DMS53 treated with DMSO at 0.1 percent for 48 hours (cell line): Measurements from ENCODE around the gene SKI.
"Not testable (repeated sequence)": the region's sequence is repeated elsewhere in the genome, so short reads cannot be mapped to it uniquely, and the experiment has no call there.

ENCODE experiments used
- DNase-seq: peaks from one replicate; lab custom pipeline; 2025; ENCODE audit not compliant: unreplicated experiment; lab: John Stamatoyannopoulos, UW

Gene SKI

DNA sequence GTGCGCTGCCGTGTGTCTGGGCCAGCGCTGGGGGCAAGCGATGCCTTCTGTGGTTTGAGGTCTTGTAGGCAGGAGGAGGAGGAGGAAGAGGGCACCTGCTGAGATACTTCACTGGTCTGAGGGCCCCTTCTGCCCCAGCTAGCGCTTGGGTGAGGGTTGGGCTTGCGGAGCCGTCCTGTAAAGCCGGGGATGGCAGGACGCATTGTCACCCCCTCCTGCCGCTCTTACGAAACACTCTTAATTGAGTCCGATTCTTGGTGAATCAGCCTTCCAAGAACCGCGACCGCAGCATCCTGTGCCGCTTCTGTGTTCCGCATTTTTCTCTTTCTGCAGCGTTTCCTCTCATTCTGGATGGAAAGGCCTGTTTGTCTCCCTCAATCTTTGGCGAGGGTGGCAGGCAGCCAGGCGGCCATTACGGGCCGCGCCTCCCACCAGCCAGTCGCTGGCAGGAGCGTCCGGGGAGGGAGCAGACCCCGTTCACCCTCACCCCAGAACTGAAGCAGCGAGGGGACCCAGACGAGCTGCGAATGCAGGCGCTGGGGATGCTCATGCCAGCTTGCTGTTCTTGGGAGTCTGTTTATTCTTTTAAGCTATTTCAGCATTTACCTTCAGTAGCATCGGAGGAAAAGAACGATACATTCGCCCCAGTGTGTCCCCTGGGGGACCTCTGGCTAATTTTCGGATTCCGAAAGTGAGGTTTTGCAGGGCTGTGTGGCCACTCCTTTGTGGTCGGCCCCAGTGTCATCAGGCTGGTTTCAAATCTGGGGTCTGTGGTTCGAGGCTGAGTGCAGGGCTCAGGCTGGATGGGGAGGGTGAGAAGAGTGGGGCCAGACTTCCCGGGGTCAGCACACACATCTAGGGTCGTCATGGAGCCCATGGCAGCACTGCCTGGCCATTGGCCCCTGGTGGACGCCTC is 62.7 kb downstream of the SKI start:
- DNase-seq = no peak

DNA sequence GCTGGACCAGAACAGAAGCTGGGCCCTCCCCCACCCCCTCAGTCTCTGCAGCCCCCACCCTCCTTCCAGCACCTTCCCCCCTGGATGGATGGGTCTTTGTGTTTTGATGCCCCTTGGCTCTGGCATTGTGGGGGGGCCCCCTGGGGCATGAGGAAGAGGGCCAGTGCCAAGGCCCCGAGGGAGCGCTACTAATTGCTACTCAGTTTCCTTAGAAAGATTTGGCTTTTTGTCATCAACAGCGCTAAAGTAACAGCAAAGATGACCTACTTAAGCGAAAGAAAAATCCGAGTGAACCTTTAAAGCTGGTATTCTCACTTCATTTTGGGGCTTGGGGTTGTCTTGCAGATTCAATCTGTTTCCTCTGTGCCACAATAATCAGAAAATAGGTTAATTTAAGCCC is 63.5 kb downstream of the SKI start:
- DNase-seq = no peak

DNA sequence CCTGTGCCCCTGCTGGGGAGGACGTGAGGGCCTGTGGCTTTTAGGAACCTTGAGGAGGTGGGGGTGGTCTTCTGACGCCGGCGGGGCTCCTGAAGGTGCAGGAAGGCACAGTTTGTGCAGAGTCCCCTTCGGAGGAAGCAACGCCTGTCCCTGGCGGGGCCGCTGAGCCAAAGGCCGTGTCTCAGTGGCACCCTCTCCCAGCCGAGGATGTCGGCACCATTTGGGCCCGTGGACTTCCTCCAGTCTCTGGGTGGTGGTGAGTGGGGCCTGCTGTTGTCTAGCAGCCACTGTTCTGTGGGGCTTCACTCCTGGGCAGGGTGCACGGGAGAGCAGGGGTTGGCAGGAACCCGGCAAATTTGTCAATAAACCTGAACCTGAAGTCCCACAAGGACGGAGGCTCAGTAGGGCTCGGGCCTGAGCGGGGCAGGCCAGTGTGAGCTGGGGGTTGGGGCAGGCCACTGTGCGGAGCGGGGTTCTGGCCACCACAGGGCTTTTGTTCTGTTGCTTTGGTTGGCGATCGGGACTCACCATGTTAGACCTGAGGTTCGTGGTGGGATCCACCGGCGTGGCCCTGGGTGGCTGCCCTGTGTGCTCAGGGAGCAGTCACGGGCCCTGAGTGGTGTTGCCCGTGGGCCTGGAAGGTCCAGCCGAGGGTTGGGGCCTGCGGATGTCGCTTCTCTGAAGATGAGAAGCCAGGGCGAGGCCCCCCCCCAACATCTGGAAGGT is 64.8 kb downstream of the SKI start:
- DNase-seq = no peak

DNA sequence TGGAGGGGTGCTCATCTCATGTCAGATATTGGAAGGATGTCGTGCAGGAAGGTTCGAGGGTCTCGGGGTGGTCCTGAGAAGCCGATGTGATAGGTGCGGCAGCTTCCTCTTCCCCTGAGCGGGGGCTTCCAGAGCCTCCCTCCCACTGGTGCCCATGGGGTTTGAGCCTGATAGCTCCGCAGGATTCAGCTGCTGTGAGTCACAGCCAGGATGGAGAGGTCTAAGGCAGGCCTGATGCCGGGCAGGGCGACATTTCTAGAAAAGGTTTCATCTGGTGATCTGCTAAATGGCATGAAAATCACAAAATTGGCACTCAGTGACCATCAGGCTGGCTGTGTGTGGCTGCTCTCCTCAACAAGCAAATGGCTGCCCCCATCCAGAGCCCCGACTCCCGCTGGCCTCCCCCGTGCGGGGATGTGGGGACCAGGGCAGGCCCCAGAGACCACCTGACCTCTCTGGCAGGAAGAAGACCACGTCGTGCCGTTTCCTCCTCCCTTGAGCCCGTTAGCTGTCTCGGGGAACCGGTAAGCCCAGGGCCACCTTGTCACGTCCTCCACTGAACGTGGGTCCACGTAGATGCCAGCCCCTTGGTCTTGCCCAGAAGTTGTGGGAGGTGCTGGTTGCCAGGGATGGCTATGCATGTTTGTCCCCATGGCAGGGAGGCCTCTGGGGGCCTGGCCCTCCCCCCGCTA is 66.1 kb downstream of the SKI start:
- DNase-seq = no peak

DNA sequence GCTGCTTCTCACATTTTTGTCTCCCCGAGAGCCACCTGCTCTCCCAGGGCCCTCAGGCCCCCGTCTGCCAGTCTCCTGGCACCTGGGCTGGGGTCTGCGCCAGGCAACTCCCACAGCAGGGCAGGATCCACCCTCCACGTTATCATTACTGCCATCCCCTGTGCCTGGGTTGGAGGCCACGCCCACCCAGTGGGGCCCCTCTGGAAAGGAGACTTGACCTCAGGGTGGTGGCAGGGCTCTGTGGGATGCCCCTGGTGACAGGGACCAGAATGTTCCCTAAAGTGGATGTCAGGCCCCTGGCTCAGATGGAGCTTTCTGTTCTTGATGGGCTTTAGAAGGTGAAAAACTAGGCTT is 66.6 kb downstream of the SKI start:
- no peak for DNase-seq

DNA sequence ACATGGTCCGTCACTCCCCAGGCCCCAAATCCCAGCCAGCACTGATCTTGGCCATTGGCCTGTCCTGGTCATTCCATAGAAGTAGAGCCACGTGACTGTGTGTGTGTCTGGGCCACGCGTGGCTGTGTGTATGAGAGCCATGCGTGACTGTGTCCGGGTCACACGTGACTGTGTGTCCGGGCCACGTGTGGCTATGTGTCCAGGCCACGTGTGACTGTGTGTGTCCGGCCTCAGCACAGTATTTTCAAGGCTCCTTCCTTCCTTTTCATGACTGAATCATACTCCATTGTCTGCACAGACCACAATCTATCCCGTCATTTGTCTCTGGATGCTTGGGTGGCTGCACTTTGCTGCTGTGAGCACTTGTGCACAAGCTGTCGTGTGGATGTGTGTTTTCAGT is 67.4 kb downstream of the SKI start:
- DNase-seq = no peak

DNA sequence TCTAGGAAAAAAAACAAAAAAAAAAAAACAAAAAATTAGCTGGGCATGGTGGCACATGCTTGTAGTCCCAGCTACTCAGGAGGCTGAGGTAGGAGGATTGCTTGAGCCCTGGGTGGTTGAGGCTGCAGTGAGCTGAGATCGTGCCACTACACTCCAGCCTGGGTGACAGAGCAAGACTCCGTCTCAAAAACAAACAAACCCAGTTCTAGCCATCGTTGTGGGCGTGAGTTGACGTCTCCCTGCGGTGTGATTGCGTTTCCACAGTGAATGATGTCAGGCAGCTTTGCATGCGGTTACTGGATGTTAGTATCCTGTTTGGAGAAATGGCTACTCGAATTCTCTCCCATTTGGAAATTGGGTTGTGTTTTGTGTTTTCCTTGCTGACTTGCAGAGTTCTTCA is 68.1 kb downstream of the SKI start:
- not testable (repeated sequence) for DNase-seq

DNA sequence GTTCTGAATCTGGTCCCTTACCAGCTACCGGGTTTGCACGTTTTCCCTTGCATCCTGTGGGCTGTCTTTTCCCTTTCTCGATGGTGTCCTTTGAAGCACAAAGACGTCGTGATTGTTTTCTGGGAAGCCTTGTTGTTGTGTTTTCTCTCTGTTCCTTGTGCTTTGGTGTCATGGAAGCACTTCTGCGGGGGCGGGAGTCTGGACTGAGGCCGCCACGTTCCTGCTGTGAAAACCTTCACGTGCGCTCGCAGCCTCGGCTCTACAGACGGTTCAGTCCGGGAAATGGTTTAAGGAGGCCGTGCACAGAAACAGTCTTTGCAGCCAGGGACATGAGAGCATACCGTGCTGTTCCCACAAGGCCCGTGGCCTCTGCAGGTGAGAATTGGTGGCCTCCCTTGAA is 68.5 kb downstream of the SKI start:
- DNase-seq = no peak

DNA sequence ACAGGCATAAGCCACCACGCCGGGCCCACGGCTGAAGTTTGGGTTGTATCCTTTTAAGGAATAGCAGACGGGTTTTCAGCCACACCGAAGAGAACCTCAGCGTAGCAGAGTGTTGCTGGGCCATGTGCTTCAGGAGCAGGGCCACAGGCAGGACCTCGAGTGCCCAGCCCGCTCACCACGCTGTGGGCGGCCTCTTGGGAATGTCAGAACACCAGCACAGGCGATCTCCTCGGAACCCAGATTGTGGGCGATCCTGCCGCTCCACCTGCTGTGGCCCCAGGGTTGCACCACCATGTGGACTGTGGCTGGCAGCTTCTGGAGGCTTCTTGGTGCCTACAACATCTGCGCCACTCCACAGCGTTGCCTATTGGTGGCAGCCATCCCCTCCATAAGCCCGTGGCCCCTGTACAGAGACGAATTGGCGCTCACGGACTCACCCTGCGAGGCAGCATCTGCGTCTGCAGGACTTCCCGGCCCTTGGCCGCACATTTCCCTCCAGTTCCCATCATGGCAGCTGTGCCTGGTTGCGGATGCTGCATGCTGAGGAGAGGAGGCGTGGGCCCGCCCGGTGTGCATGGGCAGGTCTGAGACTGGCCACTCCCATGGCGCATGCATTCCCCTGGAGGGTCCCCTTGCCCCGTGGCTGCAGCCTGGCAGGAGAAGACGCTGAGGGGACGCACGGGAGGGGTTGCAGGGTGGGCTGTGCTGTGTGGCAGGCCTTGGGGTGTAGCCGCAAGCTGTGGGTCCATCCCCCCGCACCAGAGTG is 69.3 kb downstream of the SKI start:
- DNase-seq = no peak

DNA sequence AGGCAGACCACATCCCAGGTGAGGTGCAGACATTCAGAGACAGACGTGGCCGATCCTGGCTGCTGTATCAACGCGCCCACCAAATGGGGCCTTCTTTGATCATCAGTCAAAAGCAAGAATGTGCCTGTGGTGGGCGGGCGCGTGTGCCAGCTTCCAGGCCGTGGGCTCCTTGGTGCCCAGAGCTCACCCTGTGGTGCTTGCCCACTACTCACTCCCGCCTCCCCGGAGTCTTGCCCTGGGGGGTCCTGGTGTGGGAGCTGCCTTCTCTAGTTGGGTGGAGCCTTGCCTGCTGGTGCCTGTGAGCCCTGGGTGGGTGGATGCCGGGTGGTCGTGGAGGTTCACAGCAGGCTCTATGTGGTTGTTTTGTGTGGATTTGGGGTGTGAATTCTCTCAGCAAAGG is 70.6 kb downstream of the SKI start:
- no peak for DNase-seq

DNA sequence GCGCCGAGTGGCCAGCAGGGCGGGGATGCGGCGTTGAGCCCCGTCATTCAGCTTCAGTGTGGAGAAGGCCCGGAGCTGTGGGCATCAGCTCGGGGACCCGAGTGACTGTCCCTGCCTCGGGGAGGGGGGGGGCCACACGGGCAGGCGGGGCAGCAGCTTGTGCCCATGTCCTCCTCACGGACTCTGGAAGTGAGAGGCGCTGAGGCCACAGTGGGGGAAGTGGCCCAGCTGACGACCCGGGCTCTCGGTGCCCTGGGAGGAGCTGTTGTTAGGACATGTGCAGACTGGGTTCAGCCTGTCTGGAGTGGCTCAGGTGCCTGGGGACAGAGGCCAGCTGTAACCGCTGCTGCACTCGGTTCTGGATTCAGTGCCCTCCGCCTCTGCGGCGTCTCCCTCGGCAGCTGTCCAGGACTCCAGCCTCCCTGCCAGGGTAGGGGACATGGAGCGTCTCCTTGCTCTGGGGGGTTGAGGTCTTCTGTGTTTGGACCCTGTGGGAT is 71.1 kb downstream of the SKI start:
- no peak for DNase-seq

DNA sequence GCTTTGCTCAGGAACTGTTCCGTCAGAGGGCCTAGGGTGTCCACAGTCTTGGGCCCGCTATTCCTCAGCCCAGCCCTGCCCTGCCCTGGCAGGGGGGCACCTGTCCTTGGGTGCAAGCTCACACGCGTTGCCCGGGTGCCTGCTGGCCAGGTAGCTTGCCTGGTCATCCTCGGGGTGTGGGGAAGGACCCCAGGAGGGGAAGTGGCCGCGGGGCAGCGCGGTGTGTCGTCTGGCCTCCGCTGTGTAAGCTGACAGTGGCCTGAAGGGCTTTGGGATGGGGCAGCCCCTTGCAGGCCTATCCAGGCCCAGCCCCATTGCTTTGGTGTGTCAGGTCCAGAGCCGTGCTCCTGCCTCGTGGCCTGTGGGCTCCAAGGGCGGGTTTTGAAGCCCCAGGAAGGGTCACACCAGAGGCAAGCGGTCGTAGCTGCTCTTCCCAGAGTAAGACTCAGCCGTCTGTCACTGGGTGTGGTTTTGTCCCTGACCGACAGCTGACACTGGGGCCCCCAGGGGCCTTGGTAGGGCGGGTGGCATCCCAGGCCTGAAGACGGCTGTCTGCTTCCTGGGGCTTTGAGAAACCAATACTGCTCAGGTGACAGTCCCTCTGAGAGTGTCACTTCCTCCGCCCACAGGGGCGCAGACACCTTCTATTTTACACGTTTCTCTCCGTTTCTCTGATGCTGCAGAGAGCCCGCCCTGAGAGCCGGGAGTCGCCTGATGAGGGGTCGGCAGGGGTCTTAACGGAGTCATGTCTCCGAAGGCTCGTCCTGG is 72.1 kb downstream of the SKI start:
- DNase-seq = no peak

DNA sequence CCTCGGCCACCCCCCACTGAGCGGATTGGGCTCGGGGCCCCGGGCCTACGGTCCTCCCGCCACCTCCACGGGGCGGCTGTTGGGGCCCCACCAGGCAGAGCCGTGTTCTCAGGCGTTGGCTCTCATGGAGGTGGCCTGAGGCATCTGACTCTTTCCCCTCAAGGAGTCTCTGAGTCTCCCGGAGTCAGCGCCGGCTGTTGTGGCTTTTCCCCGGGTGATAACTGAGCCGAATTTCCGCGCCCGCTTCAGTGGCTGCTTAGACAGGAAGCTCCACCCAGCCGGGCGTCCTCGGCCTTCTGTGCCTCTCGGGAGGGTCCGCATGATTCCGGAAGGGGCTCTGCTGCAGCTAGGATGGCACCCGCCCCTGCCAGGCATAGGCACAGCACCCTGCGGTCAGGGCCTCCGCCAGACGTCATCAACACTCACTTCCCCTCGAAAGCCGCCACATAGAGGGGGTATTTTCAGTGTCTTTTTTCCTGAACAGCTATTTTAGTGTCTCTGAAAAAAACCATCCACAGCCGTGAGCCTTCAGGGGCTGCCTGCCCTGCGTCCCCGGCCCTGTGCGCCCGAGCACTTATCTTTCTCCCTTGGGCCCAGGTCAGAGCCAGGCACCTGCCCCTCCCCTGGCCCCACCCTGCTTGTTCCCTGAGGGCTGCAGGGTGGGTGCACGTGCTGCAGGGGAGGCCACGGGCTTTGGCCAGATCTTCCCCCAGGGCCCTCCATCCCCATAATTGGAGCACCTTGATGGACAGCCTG is 72.9 kb downstream of the SKI start:
- DNase-seq = no peak

DNA sequence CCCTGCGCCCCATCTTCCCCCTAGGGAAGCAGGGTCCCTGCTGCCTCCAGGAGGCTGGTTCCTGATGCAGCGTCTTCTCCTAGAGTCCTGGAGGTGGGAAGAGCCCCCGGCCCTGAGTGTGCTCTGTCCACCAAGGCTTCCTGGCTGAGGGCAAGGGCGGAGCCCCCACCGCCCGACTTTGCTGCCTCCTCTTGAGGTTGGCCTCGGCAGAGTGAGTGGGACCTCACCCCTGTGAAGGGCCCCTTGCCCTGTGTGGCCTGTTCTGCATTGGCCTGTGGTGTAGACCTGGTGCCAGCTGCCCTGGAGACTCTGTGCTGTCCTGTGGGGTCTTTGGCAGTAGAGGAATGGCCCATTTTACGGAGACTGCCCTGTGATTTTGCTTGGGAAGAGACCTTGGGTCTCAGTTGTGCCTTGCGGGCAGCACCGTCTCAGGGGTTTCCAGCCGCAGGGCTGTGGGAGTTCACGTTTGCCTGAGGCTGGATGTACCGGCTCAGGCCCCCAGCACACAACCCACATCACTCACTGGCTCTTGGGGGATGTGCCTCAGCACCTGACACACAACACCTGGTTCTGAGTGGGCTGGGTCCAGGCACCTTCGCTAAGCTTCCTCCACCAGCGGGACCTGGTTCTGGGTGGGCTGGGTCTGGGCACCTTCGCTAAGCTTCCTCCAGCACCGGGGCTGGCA is 73.6 kb downstream of the SKI start:
- DNase-seq = no peak

DNA sequence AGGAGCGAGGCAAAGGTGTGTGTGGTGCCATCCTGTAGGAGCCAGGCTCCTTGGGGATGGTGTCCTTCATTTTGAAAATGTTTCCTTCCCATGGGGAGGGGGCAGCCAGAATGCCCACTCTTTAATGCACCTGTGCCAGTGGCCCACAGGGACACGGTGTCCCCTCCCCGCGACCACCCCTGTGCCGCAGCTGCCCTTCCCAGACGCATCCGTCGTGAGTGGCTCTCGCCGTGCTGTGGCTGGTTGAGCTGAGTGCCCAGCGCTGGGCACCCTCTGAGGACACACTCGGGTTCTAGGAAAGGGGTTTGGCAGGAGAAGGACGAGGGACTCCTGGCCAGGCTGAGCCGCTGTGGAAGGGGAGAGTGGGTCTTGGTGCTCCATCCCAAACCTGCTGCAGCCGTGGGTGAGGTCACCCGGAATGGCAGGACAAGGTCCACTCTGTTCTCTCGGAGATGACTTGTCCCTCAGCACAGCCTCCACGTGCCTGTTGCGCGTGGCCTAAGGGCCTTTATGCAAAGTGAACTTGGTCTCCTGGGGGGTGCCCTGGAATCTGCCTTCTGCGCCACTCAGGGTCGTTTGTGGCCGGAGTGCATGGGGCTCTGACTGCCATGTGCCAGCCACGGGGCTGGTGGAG is 74.3 kb downstream of the SKI start:
- DNase-seq = no peak

DNA sequence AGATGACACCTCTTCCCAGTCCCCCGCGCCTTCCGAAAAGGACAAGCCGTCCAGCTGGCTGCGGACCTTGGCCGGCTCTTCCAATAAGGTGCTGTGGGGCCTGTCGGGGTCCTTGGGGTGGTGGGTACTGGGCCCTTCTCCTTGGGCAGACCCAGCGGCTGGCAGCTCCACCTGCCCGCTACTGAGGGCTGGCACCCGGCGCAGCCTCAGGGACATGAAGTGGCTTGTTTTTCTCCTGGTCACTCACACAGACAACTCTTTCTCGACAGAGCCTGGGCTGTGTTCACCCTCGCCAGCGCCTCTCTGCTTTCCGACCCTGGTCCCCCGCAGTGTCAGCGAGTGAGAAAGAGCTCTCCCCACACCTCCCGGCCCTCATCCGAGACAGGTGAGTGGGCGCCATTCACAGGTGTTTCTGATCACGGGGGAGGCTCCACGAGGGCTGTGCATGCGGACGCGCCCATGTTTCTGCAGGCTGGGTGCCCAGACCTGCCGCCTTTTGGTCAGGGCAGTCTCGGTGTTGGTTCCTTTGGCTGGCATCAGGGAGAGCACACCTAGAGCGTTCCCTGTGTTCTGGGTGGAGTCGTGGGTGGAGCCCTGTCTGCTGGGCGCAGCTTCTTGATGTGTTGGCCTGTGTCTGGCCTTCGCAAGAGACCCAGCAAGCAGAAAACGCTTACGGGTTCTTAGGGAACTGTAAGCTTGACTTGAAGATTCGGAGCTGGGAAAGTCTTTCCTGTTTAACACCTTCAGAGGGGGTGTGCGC is 75.1 kb downstream of the SKI start:
- no peak for DNase-seq

DNA sequence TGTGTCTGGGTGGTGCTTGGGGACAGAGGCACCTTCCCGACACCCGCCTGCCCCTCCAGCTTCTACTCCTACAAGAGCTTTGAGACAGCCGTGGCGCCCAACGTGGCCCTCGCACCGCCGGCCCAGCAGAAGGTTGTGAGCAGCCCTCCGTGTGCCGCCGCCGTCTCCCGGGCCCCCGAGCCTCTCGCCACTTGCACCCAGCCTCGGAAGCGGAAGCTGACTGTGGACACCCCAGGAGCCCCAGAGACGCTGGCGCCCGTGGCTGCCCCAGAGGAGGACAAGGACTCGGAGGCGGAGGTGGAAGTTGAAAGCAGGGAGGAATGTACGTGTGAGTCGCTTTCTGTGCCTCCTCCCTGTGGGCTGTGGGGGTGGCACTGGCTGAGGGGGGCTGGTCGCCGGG is 75.7 kb downstream of the SKI start:
- no peak for DNase-seq

DNA sequence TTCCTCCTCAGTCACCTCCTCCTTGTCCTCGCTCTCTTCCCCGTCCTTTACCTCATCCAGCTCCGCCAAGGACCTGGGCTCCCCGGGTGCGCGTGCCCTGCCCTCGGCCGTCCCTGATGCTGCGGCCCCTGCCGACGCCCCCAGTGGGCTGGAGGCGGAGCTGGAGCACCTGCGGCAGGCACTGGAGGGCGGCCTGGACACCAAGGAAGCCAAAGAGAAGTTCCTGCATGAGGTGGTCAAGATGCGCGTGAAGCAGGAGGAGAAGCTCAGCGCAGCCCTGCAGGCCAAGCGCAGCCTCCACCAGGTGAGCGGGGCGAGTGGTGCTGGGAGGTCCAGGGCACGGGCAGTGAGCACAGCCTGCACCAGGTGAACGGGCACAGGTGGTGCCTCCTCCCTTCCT is 76.2 kb downstream of the SKI start:
- no peak for DNase-seq
